Kidney (tissue), 14 donors: Measurements from ENCODE around the gene CCT3. TPM values are rescaled to one million over a fixed set of nuclear protein-coding genes. Genes with fewer than 3 reads are reported as not detected.

Experiments used
- DNase-seq, 5 donors: peaks; one replicate each; pipeline ENCODE4 v3.0.0-alpha.2; 2013 to 2020
- FAIRE-seq: peaks from 2 replicates; lab custom pipeline; 2012; peaks lifted over from hg19 to GRCh38; lab: Jason Lieb, UNC
- H3K27ac ChIP-seq, 2 donors: one replicate each; pipeline ENCODE4 v1.7.0; 2013; ENCODE audit warnings: low read depth in 2 of 2, low read length in 2 of 2, inconsistent platforms in 1 of 2
- H3K27me3 ChIP-seq: one replicate; pipeline ENCODE4 v1.7.1; 2013; ENCODE audit warnings: low read length, inconsistent platforms; ENCODE audit not compliant: control insufficient read depth, insufficient read depth
- H3K36me3 ChIP-seq, 3 donors: one replicate each; pipeline versions ENCODE4 v1.7.0 to v1.7.1; 2013; ENCODE audit warnings: low read length in 3 of 3, control low read depth in 1 of 3, inconsistent platforms in 1 of 3; ENCODE audit not compliant: insufficient read depth in 3 of 3, control insufficient read depth in 2 of 3
- H3K4me1 ChIP-seq, 3 donors: one replicate each; pipeline versions ENCODE4 v1.7.0 to v1.7.1; 2013; ENCODE audit warnings: low read length in 3 of 3, inconsistent platforms in 1 of 3, low read depth in 1 of 3; ENCODE audit not compliant: control insufficient read depth in 2 of 3, insufficient read depth in 2 of 3
- H3K4me3 ChIP-seq, 3 donors: one replicate each; pipeline versions ENCODE4 v1.7.0 to v1.8.1; 2013; ENCODE audit warnings: low read length in 3 of 3, control low read depth in 1 of 3, inconsistent platforms in 1 of 3
- H3K9ac ChIP-seq, 3 donors: one replicate each; pipeline versions ENCODE4 v1.7.0 to v1.7.1; 2013; ENCODE audit warnings: low read length in 3 of 3, control low read depth in 1 of 3, inconsistent platforms in 1 of 3
- H3K9me3 ChIP-seq, 3 donors: one replicate each; pipeline versions ENCODE4 v1.7.0 to v1.7.1; 2013; ENCODE audit warnings: low read length in 3 of 3, control low read depth in 1 of 3, inconsistent platforms in 1 of 3; ENCODE audit not compliant: control insufficient read depth in 2 of 3, insufficient read depth in 1 of 3
- CTCF ChIP-seq: IDR thresholded peaks from 3 replicates; pipeline ENCODE4 v1.5.1; 2012; ENCODE audit warnings: mild to moderate bottlenecking, moderate library complexity, borderline replicate concordance; ENCODE audit not compliant: insufficient read depth; ENCODE audit errors: extremely low read depth
- intact Hi-C: fragments of 100-400 bp; cut with DNase I; formaldehyde crosslinking; loops from one replicate; pipeline ENCODE4 v1.11.1; 2022
- polyA plus RNA-seq: library from polyadenylated mRNA; stranded (reverse); fragments of 350-450 nt; fragmentation: Illumina TruSeq; extraction: RNeasy Lipid Tissue Mini Kit (QIAGEN cat#74804); gene quantifications from one replicate; pipeline ENCODE4 v1.2.3, GENCODE V29; 2014; ENCODE audit warnings: low read depth, low replicate concordance; ENCODE audit not compliant: insufficient read depth
- total RNA-seq: library from RNA; stranded (reverse); fragmentation: NEBNext Ultra II Directional; extraction: Animal tissue kit (Norgen Biotek cat#: 25700); gene quantifications from one replicate; pipeline ENCODE4 v1.2.1, GENCODE V29; 2021
- donor health status: control.
- donor health status: control.
- donor health status: control.
- donor health status: control.
- donor health status: control.
- donor health status: DM: yes; HTN: yes; CAD: no.
- donor health status: Normal renal cell carcinoma (clear cell type).

The CCT3 gene
- total and polyA plus RNA-seq, 2 donors from 2014 or later: 149 to 181 TPM

GRCh38 chr1:156291226-156292061 is 46.6 kb downstream of the CCT3 start:
- intact Hi-C loops: no loop called here
- FAIRE-seq: no peak

DNA sequence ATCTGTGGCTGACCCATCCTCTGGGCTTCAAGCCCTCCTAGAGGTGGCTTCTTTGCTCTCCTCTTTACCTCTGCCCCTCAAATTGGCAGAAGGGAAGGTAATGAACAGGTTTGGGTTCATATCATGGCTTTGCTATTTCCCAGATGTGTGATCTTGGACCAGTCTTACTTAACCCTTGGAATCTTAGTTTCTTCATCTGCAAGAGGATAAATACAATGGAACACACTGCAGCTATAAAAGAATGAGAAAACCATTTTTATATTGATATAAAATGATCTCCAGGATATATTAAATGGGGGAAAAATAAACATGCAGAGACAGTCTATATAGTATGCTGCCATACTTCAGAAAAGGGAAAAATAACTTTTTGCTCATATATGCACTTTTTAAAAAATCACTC is 48.2 kb downstream of the CCT3 start:
- FAIRE-seq (no peak), DNase-seq (no peak)
- Histone ChIP-seq H3K4me1 (peaks cover 0 to 16% (median 11%) of the 10 kb centered on the region in 3 donors), H3K4me3 (no peak overlapping the region), H3K36me3 (peaks cover 0 to 2% (median 2%) of the 10 kb centered on the region in 3 donors), H3K9me3 (no peaks in the 10 kb centered on the region), H3K9ac (no peak overlapping the region), H3K27me3 (no peaks in the 10 kb centered on the region), H3K27ac (no peak overlapping the region)
- intact Hi-C loops: no loop called here
- TF ChIP-seq CTCF: no peak

More at GRCh38 chr1:156291226-156292061, 46.6 kb downstream of the CCT3 start:
- Histone ChIP-seq H3K9me3 (no peaks in the 10 kb centered on the region), H3K27me3 (no peaks in the 10 kb centered on the region), H3K9ac (peak overlapping the region; percentile 57 to 92 (median 68)), H3K4me3 (peak overlapping the region; percentile 66 to 82 (median 76)), H3K36me3 (peaks cover 0 to 2% (median 2%) of the 10 kb centered on the region in 3 donors), H3K27ac (peak overlapping the region; percentile 84 to 85), H3K4me1 (peaks cover 0 to 20% (median 13%) of the 10 kb centered on the region in 3 donors)
- DNase-seq: peak; percentile 88 to 94 (median 92)
- TF ChIP-seq CTCF: no peak

GRCh38 chr1:156286061-156286460 is 52.0 kb downstream of the CCT3 start:
- FAIRE-seq (no peak), DNase-seq (no peak)
- no peaks in the 10 kb centered on the region for H3K9me3 ChIP-seq
- TF ChIP-seq CTCF: no peak
- intact Hi-C loops: no loop called here
- H3K9ac ChIP-seq: no peak overlapping the region
- peaks cover 0 to 21% (median 17%) of the 10 kb centered on the region in 3 donors for H3K4me1 ChIP-seq
- H3K27ac ChIP-seq: no peak overlapping the region
- peaks cover 0 to 2% (median 0%) of the 10 kb centered on the region in 3 donors for H3K36me3 ChIP-seq
- H3K4me3 ChIP-seq: no peak overlapping the region
- H3K27me3 ChIP-seq: no peaks in the 10 kb centered on the region
